Effector memory CD4-positive, alpha-beta T cell (primary cell): ENCODE results near the gene MTMR4.
A peak's percentile ranks its signal among the peaks of the same experiment; 100 is the strongest.
"Not testable (repeated sequence)": the region's sequence is repeated elsewhere in the genome, so short reads cannot be mapped to it uniquely, and the experiment has no call there.

Experiments used
- DNase-seq, 3 donors: peaks; one replicate each; pipeline ENCODE4 v3.0.0-alpha.2; 2020
- H3K27ac ChIP-seq: 2 replicates; pipeline ENCODE4 v1.7.0; 2013; ENCODE audit warnings: mild to moderate bottlenecking, low read length, moderate library complexity; ENCODE audit not compliant: insufficient read depth, poor library complexity, severe bottlenecking
- H3K27me3 ChIP-seq: replicated peaks from 2 replicates; pipeline ENCODE4 v1.7.0; 2013; ENCODE audit warnings: mild to moderate bottlenecking, low read length; ENCODE audit not compliant: insufficient read depth, control insufficient read depth, poor library complexity, severe bottlenecking
- H3K36me3 ChIP-seq: 2 replicates; pipeline ENCODE4 v1.7.0; 2013; ENCODE audit warnings: mild to moderate bottlenecking, low read length, moderate library complexity; ENCODE audit not compliant: control insufficient read depth, insufficient read depth
- H3K4me1 ChIP-seq: 2 replicates; pipeline ENCODE4 v1.7.0; 2013; ENCODE audit warnings: low read length, mild to moderate bottlenecking; ENCODE audit not compliant: control insufficient read depth, insufficient read depth, poor library complexity, severe bottlenecking
- H3K4me3 ChIP-seq: 2 replicates; pipeline ENCODE4 v1.7.0; 2013; ENCODE audit warnings: low read length, low read depth, mild to moderate bottlenecking; ENCODE audit not compliant: insufficient read depth, poor library complexity, severe bottlenecking
- H3K9me3 ChIP-seq: 2 replicates; pipeline ENCODE4 v1.7.0; 2013; ENCODE audit warnings: mild to moderate bottlenecking, low read length, moderate library complexity; ENCODE audit not compliant: control insufficient read depth
- total RNA-seq, 3 donors: gene quantifications; one replicate each; lab custom pipeline; 2026; lab: John Stamatoyannopoulos, UW

MTMR4 gene
- total RNA-seq = 74.7 to 86.5 (median 75.6) reads per million in 3 donors

GRCh38 chr17:58513965-58514769 lies at the start of gene MTMR4:
TSS of gene MTMR4 (minus strand) at chr17:58514638. CDS start at chr17:58514407, 231 bp downstream.
- H3K4me3 ChIP-seq = peak within 1 kb of the TSS; percentile 74
- peak within 1 kb of the TSS; percentile 20 for H3K27ac ChIP-seq
- DNase-seq = peak; percentile 66 to 74 (median 68)

DNA sequence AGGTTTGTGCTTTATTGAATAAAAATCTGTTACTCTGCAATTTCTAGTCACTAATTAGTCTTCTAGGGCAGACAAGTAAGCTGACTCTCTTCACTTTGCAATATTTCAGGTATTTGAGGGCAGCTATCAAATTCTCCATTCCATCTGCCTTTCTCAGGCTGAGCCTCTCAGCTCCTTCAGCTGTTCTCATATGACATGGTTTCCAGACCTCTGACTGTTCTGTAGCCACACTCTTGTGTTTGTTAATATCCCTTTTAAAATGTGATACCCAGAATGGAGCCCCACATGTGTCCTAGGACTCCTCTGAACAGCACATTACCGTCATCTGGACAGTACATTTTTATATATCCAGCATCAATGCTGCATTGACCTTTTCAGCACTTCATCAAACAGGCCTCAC lies 46.1 kb upstream of the MTMR4 start:
- Histone ChIP-seq H3K27me3 (no peaks in the 10 kb centered on the region), H3K9me3 (no peaks in the 10 kb centered on the region), H3K4me1 (no peaks in the 10 kb centered on the region), H3K36me3 (no peaks in the 10 kb centered on the region), H3K27ac (no peak overlapping the region), H3K4me3 (no peak overlapping the region)
- DNase-seq = no peak

More at GRCh38 chr17:58513965-58514769, at the start of gene MTMR4:
- peaks cover 27% of the 10 kb centered on the region for H3K36me3 ChIP-seq
- H3K4me1 ChIP-seq = peaks cover 24% of the 10 kb centered on the region
- H3K9me3 ChIP-seq = no peaks in the 10 kb centered on the region
- H3K27me3 ChIP-seq = no peaks in the 10 kb centered on the region

DNA sequence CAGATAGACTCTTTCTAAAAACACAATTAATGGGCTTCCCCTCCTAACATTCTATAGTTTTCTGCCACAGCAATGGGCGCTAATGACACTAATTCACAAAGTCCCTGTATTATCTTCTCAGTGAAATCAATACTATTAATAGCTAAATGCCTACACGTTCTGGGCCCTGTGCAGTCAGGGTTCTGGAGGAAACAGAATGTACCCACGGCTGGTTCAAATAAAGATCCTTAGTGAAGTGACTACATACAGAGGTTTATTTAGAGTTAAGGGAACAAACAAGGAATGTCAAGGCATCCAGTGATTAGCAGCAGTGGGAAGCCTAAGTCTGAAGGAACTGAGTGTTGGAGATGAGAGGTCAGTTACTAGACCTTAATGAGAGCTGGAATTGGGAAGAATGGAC lies 43.5 kb upstream of the MTMR4 start:
- no peaks in the 10 kb centered on the region for H3K36me3 ChIP-seq
- no peak overlapping the region for H3K27ac ChIP-seq
- no peak overlapping the region for H3K4me3 ChIP-seq
- no peak for DNase-seq
- no peaks in the 10 kb centered on the region for H3K9me3 ChIP-seq
- H3K27me3 ChIP-seq = no peaks in the 10 kb centered on the region
- no peaks in the 10 kb centered on the region for H3K4me1 ChIP-seq

DNA sequence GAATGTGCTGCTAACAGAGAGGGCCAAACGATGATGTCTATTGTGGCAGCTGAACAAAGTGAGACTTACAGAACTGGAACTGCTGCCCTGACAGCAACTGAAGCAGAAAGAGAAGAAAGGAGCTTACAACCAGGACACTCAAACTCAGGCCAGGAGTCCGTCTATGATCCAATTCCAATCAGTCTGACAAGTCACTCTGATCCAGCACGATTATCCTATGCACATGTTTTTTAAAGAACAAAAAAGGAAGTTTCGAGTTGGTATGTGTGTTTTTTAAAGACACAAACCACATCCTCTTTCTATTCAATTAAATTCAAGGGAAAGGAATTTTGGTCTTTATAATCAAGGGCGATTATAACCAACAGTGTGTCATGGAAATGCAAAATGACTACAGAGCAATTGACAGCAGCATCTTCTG lies 42.4 kb upstream of the MTMR4 start:
- no peaks in the 10 kb centered on the region for H3K27me3 ChIP-seq
- no peaks in the 10 kb centered on the region for H3K9me3 ChIP-seq
- no peaks in the 10 kb centered on the region for H3K4me1 ChIP-seq
- no peaks in the 10 kb centered on the region for H3K36me3 ChIP-seq
- no peak overlapping the region for H3K4me3 ChIP-seq
- DNase-seq = no peak
- H3K27ac ChIP-seq = no peak overlapping the region

- not testable (repeated sequence) for H3K27ac ChIP-seq, H3K36me3 ChIP-seq, H3K4me1 ChIP-seq, H3K9me3 ChIP-seq, H3K27me3 ChIP-seq, DNase-seq, H3K4me3 ChIP-seq
Observed at GRCh38 chr17:58555109-58555508, 40.7 kb upstream of the MTMR4 start.

DNA sequence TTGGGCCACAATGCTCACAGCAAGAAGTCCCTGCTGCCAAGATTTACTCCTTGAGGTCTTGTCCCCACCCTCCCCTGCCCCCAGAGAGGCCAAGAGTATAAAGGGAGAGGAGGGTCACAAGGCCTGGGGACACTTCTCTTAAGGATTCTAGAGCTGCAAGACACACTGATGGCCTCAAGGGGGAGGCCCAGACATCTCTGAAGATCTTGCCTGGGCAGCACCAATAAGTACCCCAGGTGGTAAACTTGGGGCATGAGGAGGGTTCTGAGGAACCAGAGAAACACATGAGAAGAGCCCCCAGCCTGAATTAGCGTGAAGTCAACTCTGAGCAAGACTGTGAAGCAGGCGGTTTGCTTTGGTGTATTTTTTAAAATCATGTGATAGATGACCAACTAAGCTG lies 26.8 kb upstream of the MTMR4 start:
- Histone ChIP-seq H3K9me3 (no peaks in the 10 kb centered on the region), H3K27ac (no peak overlapping the region), H3K4me1 (no peaks in the 10 kb centered on the region), H3K4me3 (no peak overlapping the region), H3K36me3 (no peaks in the 10 kb centered on the region), H3K27me3 (no peaks in the 10 kb centered on the region)
- DNase-seq = no peak

GRCh38 chr17:58539698-58540097 lies 25.3 kb upstream of the MTMR4 start:
- no peaks in the 10 kb centered on the region for H3K27me3 ChIP-seq
- DNase-seq = no peak

DNA sequence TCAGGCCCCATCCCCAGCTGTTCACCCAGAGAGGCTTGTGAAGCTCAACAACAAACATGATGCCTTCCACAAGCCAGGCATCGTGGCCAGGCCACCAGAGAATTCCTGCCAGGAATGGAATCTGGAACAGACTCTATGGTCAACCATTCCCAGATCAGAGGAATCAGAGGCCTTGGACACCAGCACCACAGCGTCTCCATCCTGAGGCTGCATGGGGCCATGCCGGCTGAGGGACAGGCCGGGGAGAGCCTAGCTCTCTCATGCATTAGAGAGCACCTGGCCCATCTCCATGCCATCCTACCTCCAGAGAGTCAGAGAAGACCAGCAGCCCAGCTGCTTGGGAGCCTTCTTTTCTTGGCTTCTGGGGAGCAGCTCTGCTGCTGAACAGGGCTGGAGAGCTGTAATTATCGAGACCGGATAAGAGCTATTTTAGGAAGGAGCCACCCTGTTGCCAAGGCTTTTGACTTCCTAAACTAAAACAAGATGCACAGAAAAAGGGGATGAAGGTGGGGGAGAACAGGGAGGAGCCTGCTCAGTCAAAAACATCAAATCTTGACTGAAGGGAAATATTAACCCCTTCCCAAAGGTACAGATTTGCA lies 24.5 kb upstream of the MTMR4 start:
- H3K9me3 ChIP-seq = no peaks in the 10 kb centered on the region
- H3K27me3 ChIP-seq = no peaks in the 10 kb centered on the region
- no peak overlapping the region for H3K27ac ChIP-seq
- no peak for DNase-seq
- H3K4me1 ChIP-seq = no peaks in the 10 kb centered on the region
- no peak overlapping the region for H3K4me3 ChIP-seq
- H3K36me3 ChIP-seq = no peaks in the 10 kb centered on the region

More at GRCh38 chr17:58539698-58540097, 25.3 kb upstream of the MTMR4 start:
- Histone ChIP-seq H3K27ac (no peak overlapping the region), H3K4me1 (no peaks in the 10 kb centered on the region), H3K4me3 (no peak overlapping the region), H3K36me3 (no peaks in the 10 kb centered on the region), H3K9me3 (no peaks in the 10 kb centered on the region)

- H3K27ac ChIP-seq = no peak overlapping the region
- no peak for DNase-seq
- no peaks in the 10 kb centered on the region for H3K9me3 ChIP-seq
- H3K27me3 ChIP-seq = no peaks in the 10 kb centered on the region
- H3K4me3 ChIP-seq = no peak overlapping the region
- H3K4me1 ChIP-seq = peaks cover 2% of the 10 kb centered on the region
- H3K36me3 ChIP-seq = no peaks in the 10 kb centered on the region
Observed at GRCh38 chr17:58537266-58537665, 22.8 kb upstream of the MTMR4 start.

- Histone ChIP-seq H3K27ac (no peak overlapping the region), H3K27me3 (no peaks in the 10 kb centered on the region), H3K9me3 (no peaks in the 10 kb centered on the region), H3K36me3 (no peaks in the 10 kb centered on the region), H3K4me3 (no peak overlapping the region), H3K4me1 (peaks cover 6% of the 10 kb centered on the region)
- DNase-seq = no peak
Observed at GRCh38 chr17:58536542-58536941, 22.1 kb upstream of the MTMR4 start.
